ENCODE measurements around the gene PHIP. TPM values are rescaled to one million over a fixed set of nuclear protein-coding genes. Genes with fewer than 3 reads are reported as not detected.

Gene PHIP
- total and polyA plus RNA-seq, 2 of the 8 experiments (the other 6 are each of a cell fraction or from before 2014, with no cell fraction given): 7.3 to 56.2 TPM

DNA sequence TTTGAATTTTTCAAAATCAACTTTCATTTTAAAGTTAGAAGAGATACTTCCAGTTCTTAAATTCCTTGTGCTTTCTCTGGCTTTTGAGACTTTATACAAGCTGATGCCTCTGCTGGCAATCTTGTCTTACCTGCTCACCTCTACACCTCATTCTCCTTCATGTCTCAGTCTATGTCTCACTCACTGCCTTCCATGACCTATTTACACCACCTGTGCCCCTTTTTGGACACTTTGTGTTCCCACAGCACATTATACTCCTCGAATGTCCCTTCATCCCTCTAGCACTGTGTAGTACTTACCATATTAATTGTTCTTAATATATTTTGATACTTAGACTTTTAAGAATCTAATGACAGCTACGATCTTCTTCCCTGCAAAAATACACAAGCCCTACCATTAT, 15.3 kb downstream of the PHIP start (continued):
- TF ChIP-seq SIX5 (IDR thresholded peaks at IDR 0.05; ENCODE audit: low read depth, low read length): no peak

All from H1 (cell line).